K562 treated with DMSO at 1 percent for 24 hours (cell line): ENCODE measurements around the gene ATXN3. TPM values are rescaled to one million over a fixed set of nuclear protein-coding genes. Genes with fewer than 3 reads are reported as not detected.

Experiments
- total RNA-seq: library from RNA; unstranded; fragments of 300-600 nt; gene quantifications from 2 replicates; pipeline ENCODE4 v1.2.3, GENCODE V29; 2022; ENCODE audit warnings: low read depth; ENCODE audit not compliant: insufficient read depth

Gene ATXN3
- 5.4 and 6.1 TPM in 2 replicates for total RNA-seq

DNA sequence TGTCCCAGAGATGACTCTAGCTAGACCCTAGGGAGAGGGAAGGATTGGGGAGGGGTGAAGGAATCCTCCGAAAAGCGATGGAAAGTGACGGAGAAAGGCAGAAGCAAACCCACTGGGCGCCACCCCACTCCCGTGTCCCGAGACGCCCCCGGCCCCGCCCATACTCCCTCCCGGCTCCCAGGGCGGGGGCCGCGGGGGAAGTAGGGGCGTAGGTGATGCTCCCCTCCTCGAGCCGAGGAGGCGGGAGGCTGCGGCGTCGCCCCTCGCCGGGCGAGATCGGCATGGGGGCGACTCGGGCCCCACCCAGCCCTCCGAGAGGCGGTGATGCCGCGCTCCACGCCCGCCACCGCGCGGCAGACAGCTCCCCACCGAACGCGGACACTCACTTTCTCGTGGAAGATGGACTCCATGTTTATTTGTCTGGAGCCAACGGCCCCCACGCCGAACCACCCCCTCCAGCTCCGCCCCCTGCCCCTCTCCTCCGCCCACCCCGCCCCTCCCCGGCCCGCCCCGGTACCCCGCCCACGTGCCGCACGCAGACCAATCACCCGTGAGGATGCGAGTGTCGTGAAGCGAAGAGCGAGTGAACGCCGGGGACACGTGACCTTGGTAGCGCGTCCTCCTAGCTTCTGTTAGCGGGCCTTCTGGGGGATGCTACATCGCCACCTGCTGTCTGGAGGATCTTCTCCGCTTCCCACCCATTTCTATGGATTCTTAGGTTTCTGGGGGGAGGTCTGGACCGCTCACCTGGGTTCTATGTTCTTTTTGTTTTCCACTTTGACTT is at the start of gene ATXN3:
ATXN3 (minus strand) TSS at position 440 of the 784 bp plus-strand sequence; CDS start at position 410, 30 bp downstream.

DNA sequence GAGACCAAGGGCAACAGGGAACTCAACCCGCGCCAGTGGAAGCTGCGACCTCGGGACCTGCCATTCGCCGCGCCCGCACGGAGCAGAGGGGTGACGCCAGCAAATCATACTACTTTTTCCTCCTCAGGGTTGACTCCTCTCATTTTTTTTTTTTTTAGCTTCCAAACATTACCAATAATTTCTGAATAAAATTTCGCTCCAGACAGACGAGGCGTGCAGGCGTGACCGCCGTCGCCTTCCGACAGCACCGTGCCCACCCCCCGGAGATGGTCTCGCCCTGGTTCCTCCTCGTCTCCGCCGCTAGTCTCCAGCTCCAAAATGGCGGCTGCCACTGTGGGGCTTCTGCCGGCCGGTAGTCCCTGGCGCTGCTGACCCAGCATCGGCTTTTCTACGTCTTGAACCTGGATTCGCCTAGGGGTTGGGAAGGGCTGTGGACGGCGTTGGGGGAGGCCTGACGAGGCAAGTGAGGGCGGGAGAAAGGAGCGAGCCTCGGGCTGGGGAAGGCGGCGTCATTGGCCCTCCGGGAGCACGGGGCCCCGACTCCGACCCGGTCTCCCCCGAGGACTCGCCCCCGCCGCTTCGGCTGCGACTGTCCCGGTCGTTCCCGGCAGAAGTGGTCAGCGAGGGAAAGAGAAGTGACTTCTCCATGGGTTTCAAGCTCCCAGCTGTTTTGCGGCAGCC is 15.4 kb upstream of the ATXN3 start, which contains the start of the genes CPSF2 and NDUFB1:
CPSF2 (plus strand) TSS at position 300 of the 681 bp plus-strand sequence. CDS start 9,016 bp downstream, outside the sequence.
NDUFB1 (minus strand) TSS at position 37 of the 681 bp plus-strand sequence. CDS start 4,069 bp downstream, outside the sequence.

DNA sequence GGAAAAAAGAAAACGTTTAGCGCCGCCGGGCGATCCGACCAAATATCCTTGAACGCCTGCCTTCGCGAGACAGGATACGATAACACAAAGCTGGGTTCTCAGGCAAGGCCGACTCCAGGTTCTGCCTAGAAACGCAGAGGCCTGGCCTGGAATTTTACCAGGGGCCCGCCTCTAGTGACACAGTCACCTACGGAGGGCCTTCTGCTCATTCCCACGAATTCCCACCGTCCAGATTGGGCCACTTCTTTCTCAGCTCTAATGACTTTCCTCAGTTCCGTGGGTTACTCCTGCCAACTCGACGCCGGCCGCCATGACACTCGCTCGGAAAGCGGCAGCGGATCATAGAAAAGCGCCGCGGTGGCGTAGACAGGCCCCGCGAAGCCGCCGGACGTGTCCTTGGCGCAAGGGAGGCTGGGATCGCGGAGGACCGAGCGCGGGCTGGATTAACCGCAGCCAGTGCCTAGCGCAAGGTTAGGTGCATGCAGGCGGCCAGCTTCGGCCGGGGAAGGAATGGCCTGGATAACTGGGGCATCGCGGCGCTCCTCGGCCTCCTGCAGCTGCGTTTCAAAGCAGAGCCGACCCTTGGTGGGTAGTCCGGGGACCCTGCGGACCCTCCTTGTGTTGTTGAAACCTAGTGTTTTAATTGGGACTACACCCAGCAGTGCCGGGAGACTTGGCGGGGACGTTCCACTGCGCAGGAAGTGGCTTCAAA is 66.5 kb downstream of the ATXN3 start, which contains the start of gene TRIP11:
TRIP11 (minus strand) TSS at position 341 of the 712 bp plus-strand sequence. CDS start 374 bp downstream, outside the sequence.

Other genes starting within 250 kb of the ATXN3 start
- 1.9 and 3.2 TPM in 2 replicates for gene TC2N, start 239.0 kb downstream of the ATXN3 start, total RNA-seq
- gene FBLN5, start 158.9 kb downstream of the ATXN3 start, total RNA-seq = not detected in 2 replicates
- gene TRIP11, start 66.5 kb downstream of the ATXN3 start, total RNA-seq = 4.6 and 7.1 TPM in 2 replicates
- gene NDUFB1, start 15.1 kb upstream of the ATXN3 start, total RNA-seq = 145 and 210 TPM in 2 replicates
- 10.9 and 14.6 TPM in 2 replicates for gene CPSF2, start 15.4 kb upstream of the ATXN3 start, total RNA-seq
- not detected in 2 replicates for gene SLC24A4, start 216.6 kb upstream of the ATXN3 start, total RNA-seq